HG03066 (cell line): ENCODE measurements around the gene ACSL1.

Experiments used
- ATAC-seq: cut with Tn5 transposase; IDR thresholded peaks from one replicate; pipeline ENCODE4 v1.9.1; 2021; ENCODE audit warnings: low read depth; ENCODE audit not compliant: unreplicated experiment

ACSL1 gene, protein sequence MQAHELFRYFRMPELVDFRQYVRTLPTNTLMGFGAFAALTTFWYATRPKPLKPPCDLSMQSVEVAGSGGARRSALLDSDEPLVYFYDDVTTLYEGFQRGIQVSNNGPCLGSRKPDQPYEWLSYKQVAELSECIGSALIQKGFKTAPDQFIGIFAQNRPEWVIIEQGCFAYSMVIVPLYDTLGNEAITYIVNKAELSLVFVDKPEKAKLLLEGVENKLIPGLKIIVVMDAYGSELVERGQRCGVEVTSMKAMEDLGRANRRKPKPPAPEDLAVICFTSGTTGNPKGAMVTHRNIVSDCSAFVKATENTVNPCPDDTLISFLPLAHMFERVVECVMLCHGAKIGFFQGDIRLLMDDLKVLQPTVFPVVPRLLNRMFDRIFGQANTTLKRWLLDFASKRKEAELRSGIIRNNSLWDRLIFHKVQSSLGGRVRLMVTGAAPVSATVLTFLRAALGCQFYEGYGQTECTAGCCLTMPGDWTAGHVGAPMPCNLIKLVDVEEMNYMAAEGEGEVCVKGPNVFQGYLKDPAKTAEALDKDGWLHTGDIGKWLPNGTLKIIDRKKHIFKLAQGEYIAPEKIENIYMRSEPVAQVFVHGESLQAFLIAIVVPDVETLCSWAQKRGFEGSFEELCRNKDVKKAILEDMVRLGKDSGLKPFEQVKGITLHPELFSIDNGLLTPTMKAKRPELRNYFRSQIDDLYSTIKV

GRCh38 chr4:184825896-184826690 lies at the start of gene ACSL1:
TSS of gene ACSL1 (minus strand) at chr4:184825968. CDS start at chr4:184803514, 22,454 bp downstream.
- ATAC-seq: peak; percentile 79

DNA sequence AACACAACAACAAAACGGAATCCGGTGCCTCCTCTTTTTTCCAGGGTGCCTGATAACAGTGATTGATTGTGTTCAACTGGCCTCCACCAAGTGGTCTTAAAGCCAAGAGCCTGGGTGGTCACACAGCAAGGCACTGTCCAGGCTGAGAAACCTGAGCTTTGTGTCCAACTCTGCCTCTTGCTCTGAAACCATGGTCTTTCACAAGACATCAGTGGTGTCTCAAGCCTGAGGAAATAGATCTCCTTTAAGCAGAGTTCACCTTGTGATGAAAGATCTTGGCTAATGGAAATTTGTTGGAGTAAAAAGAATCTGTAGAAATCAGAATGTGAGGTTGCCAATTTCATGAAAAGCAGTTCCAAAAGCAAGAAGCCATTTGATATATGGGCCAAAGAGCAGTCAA lies 47.3 kb upstream of the ACSL1 start:
- ATAC-seq: no peak

GRCh38 chr4:184870718-184871117 lies 45.0 kb upstream of the ACSL1 start:
- no peak for ATAC-seq

DNA sequence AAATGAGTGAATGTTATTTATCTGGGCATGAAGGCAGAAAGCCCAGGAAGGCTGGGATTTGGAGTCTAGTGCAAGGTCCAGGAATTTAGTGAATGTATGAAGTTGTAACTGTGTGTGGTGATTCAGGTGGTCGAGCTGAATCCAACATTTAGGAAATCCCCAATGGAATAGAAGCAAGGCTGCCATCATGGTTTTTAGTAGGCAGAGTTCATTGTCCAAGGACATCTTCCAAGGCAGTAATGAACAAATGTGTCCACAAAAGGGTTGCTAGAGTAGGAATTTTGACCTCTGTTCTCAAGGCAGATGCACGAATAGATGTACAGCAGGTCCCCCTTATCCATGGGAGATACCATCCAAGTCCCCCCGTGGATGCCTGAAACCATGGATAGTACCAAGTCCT lies 42.9 kb upstream of the ACSL1 start:
- ATAC-seq: no peak

DNA sequence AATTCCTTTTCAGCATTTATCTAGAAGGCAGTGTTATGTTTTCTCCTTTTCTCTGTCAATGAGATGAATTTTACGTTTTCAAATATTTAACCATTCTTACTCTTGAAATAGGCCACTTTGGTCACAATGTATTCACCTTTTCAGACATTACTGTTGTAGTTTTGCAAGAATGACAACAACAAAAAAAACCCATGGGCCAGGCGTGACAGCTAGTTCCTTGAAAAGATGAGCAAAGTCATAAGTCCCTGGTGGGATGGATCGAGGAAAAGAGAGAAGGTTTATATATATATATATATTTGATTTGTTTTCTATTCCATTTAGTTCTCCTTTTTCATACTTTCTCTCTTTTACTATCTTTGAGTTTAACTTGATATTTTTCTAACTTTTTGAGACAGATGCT lies 38.1 kb upstream of the ACSL1 start:
- ATAC-seq: no peak

DNA sequence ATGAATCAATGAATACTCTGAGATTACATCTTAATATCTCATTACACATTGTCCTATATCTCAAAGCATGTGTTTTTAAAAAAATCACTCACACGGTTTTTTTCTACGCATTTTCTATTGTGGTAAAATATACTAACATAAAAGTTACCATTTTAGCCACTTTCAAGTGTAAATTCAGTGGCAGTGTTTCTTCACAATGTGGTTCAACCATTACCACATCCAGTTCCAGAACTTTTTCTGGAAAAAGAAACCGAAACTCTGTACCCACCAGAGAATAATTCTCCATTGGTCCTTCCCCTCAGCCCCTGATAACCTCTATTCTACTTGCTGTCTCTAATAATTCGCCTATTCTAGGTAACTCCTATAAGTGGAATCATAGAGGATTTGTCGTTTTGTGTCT lies 35.3 kb upstream of the ACSL1 start:
- ATAC-seq: no peak

GRCh38 chr4:184860018-184860779 lies 34.4 kb upstream of the ACSL1 start:
- ATAC-seq: no peak

- no peak for ATAC-seq
Observed at GRCh38 chr4:184857441-184858121, 31.8 kb upstream of the ACSL1 start.

DNA sequence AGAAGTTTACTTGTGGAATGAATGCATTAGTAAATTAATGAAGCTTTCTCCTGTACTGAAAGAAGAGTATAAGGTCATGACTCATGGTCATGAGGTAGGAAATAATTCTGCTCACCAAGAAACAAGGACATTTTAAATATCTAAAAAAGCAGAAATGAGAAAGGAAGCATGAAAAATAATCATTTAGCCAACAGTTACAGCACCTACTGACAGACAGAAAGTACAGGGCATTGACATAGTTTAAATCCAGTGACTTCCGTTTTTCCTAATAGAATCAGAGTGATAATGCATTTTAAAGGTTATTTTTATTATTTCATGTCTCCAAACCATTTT lies 30.5 kb upstream of the ACSL1 start:
- ATAC-seq: no peak

- no peak for ATAC-seq
Observed at GRCh38 chr4:184854673-184855072, 28.9 kb upstream of the ACSL1 start.

- ATAC-seq: no peak
Observed at GRCh38 chr4:184853436-184853835, 27.7 kb upstream of the ACSL1 start.

DNA sequence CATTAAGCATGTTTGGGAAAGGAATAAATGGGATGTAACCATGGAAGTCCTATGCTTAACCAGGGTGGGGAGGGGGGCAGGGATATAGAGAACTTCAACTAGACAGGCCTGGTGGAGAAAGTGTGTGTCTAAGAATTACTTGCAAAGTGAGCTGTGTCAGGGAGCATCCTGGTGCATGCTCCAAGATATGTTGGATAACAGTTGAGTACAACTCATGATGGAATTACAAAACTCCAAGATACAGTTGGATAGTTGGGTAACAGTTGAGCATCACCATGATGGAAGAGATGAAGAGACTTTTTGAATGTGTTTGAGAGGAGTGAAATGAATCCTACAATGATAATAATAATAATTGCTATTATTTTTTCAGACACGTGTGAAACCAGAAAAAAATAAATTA lies 26.1 kb upstream of the ACSL1 start:
- ATAC-seq: no peak

DNA sequence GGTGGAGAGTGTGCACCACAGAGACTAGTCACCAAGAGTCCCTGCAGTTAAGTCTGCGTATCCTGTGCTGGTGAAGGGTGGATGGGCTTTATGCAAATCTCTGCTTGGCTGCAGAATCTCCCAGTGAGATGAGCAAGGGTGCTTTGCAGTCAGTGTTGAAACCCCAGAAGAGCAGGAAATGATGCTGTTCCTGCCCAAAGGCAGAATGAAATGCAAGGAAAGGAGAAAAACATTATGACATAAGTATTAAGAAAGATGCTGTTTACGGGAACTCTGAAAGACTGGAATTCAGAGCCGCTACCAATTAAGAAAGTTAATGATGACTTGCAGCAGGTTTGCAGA lies 25.4 kb upstream of the ACSL1 start:
- ATAC-seq: peak; percentile 72

DNA sequence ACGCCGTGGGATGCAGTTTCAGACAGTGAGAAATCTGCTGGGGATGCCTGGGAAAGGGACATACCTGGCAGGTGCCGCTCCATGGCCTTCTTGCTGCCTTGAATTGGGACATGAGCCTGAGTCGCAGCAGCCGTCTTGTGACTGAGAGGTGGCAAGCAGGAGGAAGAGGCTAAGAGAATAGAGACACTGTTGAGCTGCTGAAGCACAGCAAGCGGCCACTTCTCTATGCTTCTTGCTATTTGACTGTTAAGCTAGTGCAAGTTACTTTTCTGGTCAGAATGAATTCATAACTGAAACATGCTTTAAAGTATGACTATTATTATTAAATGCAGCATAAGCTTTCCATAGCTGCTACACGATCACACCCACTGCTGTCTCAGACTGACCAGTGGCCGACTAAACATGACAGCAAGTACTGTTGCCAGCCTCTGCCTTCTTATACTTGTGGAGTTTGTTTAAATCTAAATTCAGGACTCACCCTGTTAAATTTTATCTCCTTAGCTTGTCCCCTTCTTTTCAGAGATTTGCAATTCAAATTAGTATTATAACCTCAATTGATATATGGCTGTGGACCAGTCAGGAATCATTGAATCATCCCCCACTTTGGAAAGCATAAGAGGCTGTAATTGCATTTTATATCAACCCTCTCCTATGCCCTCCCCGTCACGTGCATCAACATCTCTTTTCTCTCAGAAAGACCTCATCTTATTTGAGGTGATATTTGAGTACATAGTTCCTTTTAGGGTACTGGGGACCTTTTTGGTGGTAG lies 24.8 kb upstream of the ACSL1 start:
- peak; percentile 51 for ATAC-seq

- no peak for ATAC-seq
Observed at GRCh38 chr4:184850018-184850417, 24.2 kb upstream of the ACSL1 start.

DNA sequence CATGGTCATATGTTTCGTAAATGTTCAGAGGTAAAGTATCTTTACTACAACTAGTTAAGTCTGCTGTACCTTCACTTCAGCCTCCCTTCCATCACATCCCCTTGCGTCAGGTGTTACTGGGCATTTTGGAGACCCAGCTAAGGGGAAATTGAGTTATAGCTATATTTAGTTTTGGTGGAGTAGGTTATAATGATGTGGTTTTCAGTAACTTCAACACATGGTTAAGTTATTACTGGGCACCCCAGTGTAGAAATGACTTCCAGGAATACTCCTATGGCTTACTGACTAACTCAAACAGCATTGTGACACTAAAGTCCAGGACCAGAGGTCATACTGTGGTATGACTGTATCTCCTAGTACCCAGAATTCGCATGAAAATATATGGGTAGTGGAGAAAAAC lies 23.4 kb upstream of the ACSL1 start:
- no peak for ATAC-seq

DNA sequence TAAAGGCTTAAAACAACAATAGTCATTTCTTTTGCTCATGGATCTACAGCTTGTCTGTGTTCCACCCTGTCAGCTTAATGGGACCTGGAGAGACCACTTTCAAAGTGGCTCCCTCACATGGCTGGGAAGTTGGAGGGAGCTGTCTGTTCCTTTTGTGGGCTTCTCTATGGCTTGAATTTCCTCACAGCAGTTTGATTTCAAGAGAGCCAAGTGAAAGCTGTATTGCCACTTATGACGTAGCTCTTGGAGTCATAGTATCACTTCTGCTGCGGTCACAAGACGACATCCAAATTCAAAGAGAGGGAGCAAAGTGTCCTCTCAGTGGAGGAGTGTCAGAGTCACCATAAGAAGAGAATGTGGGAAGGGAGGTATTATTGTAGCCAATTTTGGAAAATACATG lies 22.7 kb upstream of the ACSL1 start:
- ATAC-seq: no peak

DNA sequence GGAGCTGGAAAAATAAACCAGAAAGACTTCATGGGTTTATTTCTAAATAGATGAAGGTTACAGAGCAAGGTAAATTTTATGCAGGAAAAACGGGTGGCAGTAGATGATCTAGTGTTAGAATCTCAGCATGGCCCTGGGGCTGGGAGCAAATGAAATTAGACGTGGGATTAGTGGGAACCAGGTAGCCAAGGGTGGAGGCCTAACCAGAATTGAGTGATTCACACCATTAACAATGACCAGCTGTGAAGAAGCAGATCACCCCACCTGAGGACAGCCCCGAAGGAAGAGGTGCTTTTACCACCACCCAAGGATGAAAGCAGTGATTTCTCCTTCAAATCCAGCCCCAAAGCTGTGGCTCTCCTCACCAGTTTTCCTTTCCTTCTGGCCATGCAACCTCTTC lies 20.8 kb upstream of the ACSL1 start:
- ATAC-seq: no peak

DNA sequence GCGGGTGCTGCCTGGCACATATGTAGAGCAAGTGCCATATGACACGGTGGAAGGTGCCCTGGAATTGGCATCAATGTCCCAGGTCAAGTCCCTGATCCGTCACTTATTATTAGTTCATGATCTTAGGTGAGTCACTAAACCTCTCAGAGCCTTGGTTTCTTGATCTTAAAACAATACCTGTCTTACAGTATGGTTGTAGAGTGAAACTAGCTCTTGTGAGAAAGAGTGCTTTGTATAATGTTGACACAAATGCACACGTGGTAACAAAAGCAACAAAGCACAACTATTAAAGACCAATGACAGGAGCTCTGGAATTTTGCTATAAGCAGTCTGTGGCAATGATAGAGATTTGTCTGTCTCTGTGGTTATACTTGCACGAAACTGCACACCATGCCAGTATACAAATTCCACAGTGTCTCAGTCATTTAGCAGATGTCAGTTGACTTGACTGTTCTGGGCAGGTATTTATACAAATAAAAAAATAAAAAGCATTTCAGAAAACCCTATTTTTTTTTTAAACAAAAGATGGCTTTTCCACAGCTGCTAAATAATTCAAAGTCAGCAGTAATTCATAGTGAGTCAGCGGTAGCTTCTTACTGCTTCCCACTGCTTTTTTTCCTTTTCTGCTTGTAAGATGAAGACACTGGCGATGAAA lies 19.7 kb upstream of the ACSL1 start:
- ATAC-seq: no peak
